COR-L47 (cell line): ENCODE measurements around the gene ARPC4.
A peak's percentile ranks its signal among the peaks of the same experiment; 100 is the strongest.

Source experiments
- DNase-seq: peaks from one replicate; lab custom pipeline; 2025; lab: John Stamatoyannopoulos, UW

The ARPC4 gene

DNA sequence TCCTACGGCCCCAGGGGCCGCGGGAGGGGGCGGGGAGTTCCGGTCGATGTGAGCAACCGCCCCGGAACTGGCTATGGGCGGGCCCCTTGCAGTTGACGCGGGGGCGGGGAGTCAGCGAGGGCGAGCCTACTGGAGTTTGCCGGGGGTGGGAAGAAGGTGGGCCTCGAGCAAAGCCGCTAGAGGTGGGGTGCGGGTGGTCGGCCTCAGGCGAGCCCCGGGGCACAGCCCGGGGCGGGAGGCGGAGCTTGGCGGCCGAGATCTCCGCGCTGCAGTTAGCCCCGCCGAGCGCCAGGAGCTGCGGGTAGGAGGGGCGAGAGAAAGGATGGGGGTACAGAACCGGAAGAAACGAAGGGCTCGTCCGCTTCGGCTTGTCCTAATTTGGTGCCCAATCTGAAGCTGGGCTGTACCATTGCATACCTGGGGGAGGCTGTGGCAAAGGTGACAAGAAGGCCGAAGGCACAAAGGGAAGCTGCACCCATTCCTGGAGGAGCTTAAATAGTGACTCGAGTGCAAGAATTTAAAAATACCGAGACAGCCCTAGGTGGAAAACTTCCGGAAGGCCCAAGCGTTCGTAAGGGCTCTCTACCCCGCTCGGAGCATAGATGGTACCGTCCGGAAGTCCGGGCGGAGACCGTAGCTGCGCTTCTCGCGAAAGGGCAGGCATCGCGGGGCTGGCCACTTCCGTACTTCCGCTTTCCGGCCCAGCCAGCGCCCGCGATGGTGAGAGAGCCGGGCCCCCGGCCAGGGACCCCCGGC is at the start of gene ARPC4, which contains the start of gene TADA3:
Gene ARPC4, plus strand, starts transcription at position 678 of the 756 bp plus-strand sequence. Its CDS starts 40 bp downstream, at position 718.
Gene TADA3, minus strand, starts transcription at position 69 of the 756 bp plus-strand sequence. CDS start 1,007 bp downstream, outside the sequence.
- peak; percentile 76 for DNase-seq

DNA sequence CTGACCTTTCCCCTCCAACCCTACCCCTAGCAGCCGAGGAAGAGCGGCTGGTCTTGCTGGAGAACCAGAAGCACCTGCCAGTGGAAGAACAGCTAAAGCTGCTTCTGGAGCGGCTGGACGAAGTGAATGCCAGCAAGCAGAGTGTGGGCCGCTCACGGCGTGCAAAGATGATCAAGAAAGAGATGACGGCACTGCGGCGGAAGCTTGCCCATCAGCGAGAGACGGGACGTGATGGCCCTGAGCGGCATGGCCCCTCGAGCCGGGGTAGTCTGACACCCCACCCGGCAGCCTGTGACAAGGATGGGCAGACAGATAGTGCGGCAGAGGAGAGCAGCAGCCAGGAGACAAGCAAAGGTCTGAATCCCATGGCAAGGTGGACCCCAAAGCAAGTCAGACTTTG is 49.3 kb upstream of the ARPC4 start:
- DNase-seq = no peak

DNA sequence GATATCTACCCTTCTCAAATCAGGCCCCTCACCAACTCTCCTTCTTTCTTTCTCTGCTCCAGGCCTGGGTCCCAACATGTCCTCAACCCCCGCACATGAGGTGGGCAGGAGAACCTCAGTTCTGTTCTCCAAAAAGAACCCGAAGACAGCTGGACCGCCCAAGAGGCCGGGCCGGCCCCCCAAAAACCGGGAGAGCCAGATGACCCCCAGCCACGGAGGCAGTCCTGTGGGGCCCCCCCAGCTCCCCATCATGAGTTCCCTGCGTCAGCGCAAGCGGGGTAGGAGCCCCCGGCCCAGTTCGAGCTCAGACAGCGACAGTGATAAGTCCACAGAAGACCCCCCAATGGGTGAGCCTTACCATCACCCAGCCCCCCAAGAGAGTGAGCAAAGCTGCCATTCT is 48.7 kb upstream of the ARPC4 start:
- no peak for DNase-seq

DNA sequence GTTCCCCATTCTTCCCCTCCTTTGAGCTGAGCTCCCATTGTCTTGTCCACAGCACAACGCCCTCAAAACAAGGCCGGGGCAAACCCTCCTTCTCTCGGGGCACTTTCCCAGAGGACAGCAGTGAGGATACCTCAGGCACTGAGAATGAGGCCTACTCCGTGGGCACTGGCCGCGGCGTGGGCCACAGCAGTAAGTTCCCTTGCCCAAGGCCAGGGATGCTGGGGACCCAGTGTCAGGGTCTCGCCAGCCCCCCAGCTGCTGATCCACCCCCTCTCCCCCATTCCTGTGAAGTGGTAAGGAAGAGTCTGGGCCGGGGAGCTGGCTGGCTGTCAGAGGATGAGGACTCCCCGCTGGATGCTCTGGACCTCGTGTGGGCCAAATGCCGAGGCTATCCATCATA is 47.4 kb upstream of the ARPC4 start:
- DNase-seq = no peak

DNA sequence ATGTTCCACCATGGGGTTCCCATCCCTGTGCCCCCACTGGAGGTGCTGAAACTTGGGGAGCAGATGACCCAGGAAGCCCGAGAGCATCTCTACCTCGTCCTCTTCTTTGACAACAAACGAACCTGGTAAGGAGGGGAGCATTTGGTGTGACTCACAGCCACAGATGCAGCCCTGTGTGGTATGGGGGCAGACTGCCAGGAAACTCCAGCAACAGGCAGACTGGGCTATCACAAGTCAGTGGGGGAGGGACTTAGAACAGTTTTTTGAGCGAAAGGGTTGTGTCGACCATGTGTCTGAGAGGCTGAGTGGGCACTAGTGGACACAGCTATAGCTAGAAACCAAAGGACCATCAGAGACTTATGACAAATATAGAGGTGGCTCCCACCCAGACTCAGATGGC is 46.6 kb upstream of the ARPC4 start:
- DNase-seq = no peak

DNA sequence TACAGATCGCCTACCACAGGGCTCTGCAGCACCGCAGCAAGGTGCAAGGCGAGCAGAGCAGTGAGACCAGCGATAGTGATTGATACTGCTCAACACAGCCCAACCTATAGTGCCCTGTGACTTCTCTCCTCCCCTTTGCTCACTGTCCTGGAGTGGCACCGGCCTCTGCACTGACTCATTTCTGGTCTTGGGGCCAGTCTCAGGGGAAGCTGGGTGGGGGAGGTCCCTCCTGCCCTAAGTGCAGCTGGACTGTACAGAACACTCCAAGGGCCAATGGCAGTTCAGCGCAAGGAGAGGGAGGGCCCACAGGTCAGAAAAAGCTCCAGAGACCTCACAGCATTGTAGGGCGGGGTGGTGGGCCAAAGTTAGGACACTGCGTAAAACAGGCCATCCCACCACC is 45.6 kb upstream of the ARPC4 start:
- DNase-seq = no peak

DNA sequence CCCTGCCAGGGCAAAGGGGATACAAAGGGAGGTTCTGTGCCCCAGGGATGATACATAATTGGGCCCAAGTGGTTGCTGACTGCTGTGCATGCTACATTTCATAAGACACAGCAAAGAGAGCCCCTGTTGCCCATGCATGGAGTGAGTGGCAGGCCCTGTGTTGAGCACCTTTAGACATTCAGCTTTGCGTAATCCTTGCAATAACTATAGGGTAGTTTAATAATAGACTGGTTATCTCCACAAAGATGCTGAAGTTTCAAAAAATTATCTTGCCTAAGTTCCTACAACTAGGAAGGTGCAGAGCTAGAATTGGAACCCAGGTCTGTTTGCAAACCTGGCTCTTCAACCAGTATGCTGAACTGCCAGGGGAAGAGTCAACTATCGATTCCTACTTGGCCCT is 44.9 kb upstream of the ARPC4 start:
- no peak for DNase-seq

DNA sequence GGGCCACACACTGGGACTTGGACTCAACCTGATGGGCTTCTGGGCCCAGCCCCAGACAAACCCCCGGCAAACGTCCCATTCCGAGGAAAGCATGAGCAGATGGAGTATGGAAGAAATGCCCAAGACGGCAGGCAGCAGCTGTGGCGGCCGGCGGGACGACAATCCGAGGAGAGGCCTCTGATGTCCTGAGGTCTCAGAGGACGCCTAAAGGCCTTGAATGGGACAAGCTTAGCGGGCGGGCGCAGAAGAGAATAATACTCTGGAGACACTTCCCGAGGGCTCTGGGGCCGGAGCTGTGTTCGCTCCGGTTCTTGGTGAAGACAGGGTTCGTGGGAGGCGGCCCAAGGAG is 43.6 kb upstream of the ARPC4 start:
- DNase-seq = no peak

DNA sequence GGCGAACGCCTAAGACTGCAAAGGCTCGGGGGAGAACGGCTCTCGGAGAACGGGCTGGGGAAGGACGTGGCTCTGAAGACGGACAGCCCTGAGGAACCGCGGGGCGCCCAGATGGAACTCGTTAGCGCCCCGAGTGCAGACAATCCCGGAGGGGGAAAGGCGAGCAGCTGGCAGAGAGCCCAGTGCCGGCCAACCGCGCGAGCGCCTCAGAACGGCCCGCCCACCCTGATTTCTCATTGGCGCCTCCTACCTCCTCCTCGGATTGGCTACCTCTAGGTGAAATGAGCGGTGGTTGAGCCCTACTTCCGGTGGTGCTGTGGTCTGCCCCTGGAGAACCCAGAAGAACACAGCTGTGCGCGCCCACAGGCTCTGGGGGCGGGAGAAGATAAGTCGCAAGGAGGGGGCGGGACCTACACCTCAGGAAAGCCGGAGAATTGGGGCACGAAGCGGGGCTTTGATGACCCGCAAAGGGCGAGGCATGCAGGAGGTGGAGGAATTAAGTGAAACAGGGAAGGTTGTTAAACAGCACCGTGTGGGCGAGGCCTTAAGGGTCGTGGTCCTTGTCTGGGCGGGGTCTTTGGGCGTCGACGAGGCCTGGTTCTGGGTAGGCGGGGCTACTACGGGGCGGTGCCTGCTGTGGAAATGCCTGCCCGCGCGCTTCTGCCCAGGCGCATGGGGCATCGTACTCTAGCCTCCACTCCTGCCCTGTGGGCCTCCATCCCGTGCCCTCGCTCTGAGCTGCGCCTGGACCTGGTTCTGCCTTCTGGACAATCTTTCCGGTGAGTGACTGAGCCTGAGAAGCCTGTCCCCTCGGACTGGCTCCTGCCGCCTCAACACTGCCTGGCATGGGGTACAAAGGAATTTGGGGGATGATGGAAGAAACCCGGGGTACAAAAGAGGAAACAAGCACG is 43.0 kb upstream of the ARPC4 start, which contains the start of gene OGG1:
Gene OGG1, plus strand, starts transcription at position 308 of the 911 bp plus-strand sequence. Its CDS starts 335 bp downstream, at position 643.
- DNase-seq = peak; percentile 92

DNA sequence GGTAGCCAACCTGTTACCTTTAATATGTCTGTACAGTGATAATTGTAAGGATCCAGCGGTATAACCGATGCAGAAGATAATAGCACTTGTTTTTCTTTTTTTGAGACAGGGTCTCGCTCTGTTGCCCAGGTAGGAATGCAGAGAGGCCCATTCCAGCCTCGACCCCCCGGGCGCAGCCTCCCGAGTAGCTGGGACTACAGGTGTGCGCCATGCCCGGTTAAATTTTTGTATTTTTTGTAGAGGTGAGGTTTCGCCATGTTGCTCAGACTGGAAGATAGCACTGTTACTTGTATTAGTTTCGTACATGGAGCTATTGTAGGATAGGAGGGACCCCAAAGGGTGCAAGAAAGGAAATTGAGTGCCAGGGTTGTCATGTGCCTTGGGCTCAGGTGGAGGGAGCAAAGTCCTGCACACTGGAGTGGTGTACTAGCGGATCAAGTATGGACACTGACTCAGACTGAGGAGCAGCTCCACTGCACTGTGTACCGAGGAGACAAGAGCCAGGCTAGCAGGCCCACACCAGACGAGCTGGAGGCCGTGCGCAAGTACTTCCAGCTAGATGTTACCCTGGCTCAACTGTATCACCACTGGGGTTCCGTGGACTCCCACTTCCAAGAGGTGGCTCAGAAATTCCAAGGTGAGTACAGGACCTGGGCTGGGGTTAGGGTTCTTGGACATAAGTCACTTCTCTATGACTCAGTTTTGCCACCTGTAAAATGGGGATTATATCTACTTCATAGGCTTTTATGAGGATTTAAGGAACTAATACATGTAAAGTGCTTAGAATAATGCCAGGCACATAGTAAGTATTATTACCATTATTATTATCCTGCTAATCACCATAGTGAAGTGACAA is 42.1 kb upstream of the ARPC4 start:
- no peak for DNase-seq

DNA sequence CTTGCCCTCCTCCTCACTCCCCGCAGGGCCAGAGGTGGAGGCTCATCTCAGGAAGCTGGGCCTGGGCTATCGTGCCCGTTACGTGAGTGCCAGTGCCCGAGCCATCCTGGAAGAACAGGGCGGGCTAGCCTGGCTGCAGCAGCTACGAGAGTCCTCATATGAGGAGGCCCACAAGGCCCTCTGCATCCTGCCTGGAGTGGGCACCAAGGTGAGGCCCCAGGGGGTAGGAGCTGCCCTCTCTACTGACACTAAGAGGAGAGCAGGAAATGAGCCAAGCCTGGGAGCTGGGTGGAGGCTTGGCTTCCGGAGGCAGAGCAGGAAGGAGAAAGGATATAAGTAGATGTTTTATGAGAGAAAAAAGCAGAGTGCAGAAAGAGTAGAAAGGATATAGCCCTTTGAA is 38.2 kb upstream of the ARPC4 start:
- DNase-seq = no peak

DNA sequence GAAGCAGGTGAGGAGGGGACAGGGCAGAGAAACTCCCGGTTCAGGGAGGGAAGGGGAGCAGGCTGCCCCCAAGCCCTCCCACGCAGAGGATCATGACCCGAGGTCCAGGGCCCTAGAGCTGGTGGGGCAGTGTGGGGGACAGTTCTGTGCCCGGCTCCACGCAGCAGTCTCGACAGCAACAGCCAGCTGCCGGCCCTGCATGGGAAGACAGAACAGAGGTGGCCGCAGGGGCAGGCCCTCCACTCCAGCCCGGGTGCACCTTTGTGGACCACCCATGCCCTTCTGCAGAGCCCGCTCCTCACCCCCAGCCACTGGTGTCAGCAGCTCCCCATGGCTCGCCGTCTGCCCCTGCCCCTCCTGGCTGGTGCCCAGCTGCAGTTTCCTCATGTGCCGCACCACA is 35.5 kb upstream of the ARPC4 start:
- DNase-seq = no peak

DNA sequence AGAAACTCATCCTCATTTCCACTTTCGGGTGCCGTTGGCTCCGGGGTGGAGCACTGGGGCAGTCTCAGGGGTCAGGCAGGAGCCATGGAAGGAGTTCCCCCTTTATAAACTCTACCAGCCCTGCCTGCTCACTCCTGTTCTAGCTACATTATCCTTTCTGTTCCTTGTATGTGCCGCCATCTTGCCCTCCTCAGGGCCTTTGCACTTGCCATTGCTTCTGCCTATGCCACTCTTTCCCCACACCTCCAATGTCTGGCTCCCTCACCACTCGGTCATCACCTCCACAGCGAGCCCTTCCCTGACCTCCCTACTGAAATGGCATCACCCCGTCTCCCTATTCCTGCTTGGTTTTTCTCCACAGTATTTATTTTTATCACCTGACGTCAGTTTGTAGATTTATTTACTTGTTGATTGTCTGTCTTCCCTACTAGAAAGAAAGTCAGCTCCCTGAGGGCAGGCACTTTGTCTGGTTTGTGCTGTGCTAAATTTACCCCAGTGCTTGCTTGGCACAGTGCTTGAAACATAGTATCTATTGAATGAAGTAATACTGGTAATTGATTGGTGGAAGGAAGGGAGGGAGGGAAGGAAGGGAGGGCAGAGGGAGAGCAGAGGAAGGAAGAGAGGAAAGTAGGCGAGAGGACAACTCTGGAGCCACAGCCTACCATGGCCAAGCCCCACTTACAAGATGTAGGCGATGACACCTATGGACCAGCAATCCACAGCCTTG is 31.9 kb upstream of the ARPC4 start:
- no peak for DNase-seq

DNA sequence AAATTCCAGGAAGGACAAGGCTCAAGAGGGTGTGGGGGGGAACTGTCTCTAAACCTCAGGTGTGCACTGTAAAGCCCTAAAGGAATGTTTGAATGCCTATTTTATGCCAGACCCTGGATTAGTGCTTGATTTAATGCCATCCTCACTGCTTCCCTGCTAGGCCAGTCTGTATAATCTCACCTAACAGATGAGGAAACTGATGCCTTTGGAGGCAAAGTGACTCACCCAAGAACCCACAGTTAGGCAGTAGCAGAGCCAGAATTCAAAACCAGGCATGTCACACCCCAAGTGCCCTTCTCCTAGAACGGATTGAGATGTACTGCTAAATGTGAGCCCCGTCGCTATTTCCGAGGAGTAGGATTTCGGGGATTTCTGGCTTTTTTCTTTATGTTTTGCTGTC is 31.0 kb upstream of the ARPC4 start:
- DNase-seq = no peak

DNA sequence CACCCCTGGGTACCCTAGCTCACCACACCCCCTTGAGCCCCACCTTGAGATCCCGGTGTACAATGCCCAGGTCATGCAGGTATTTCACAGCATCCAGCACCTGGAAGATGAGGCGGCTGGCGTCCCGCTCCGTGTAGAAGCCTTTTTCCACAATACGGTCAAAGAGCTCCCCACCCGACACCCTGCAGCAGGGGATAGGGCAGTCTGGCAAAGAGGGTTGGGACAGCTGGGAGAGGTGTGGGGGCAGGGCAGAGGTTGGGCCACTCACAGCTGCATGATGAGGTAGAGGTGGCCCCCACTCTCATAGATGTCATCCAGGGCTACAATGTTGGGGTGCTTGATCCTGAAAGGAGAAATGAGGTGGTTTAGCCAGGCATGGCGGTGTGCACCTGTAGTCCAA is 30.0 kb upstream of the ARPC4 start:
- no peak for DNase-seq

DNA sequence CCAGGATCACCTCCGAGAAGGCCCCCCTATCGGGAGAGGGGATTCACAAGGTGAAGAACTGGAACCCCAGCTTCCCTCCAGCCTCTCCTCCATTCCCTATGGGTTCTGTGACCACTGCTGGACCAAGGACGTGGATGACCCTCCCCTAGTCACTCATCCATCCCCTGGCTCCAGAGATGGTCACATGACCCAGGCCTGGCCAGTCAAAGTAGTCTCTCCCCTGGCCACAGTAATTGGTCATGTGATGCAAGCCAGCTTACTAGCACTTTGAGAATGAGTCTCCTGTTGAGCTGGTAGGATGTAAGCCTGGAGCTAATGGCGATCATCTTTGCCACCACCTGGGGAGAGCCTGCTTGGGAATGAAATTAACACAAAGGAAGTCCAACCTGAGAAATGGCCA is 27.0 kb upstream of the ARPC4 start:
- no peak for DNase-seq

DNA sequence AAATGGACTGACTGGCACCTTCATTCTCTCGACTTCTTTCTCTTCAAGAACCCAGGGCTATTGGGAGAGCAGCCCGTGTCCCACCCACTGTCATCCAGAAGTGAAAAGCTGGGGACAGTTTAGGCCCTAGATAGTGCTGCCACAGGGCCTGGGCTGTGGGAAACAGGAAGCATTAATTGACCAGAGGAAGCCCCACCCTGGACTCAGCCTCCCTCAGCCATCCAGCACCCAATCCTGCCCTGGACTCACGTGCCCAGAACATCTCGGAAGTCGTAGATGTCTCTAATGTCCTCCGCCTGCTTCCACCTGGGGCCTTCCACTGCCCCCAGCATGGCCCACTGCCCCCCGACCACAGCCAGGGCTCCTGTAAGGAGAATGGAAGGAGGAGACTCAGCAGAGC is 25.5 kb upstream of the ARPC4 start:
- DNase-seq = no peak

DNA sequence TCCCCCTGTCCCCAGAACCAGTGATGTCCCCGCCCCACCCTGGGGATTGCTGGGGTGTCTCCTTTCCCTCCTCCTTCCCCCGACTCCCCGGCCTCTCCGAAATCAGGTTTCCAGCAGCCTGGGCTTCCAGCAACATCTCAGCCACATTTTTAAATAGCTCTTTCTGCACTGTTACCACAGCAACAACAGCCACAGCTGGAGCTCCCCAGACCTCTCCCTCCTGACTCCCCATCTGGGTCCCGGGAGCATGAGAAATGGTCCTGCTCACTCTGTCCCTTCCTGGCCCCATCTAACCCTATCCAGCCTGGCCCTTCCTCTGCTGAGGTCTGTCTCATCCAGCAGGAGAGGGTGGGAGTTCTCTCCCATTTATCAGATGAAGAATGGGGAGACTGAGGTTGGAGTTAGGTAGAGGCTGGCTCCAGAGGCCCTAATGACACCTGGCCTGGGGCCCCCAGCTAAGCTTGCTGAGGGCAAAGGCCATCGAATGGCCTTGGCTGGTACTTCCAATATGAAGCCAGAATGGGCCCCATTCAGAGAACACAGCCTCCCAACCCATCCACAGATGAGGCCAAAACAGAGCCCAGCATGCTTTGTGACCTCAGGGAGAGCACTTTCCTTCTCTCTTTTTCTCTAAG is 24.6 kb upstream of the ARPC4 start:
- no peak for DNase-seq

DNA sequence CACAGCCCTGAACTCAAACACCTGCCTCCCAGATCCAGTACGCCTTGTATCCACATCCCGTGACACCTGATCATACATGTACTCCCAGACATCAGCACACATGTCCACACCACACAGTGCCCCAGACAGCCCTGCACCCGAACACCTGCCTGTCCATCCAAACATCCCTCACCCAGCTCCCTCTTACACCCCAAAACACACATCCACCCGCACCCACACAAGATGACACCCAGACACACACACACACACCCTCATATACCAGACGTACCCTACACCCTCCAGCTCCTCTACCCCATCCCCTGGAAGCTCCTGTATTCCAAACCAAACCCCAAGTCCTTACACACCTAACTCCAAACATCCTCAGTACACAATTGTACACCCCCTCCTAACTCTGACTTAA is 23.9 kb upstream of the ARPC4 start:
- no peak for DNase-seq

DNA sequence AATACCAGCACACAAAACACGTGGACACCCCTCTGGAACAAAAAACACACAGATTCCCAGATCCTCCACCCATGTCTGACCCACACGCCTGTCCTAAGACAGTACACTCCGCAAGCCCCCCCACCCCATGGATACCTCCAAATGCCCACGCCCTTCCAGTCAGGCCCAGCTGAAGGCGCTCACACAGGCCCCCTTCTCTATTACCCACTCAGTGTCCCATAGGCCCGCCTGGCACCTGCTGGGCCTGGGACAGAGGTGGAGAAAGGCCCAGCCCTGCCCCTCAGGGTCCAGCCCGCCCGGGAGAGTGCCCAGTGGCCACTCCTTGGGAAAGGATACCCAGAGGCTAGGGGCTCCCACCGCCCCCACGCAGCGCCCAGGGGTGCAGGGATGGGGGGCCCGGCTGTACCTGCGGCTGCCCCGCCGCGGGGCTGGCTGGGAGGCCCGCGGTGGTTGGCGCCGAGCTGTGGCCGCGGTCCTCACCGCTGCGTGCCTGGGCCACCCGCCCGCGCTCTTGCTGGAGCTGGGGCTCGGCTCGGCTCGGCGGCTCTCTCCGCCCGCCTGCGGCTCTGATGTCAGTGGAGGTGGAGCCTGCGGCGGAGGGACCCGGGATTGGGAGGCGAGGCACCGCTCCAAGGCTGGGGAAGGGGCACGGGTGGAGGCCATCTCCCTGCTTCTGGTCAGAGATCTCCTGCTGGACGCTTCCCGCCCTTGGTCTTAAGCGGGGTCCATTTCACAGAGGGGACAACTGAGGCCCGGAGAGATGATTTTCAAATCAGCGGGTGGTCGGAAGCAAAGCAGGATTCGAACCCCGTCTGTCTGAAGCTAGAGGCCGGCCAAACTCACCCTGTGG is 23.2 kb upstream of the ARPC4 start, which contains the start of gene CAMK1:
Gene CAMK1, minus strand, starts transcription at position 522 of the 850 bp plus-strand sequence. CDS start 2,198 bp downstream, outside the sequence.
- DNase-seq = peak; percentile 33
